Measurements from ENCODE around the gene APRT. TPM values are rescaled to one million over a fixed set of nuclear protein-coding genes. Genes with fewer than 3 reads are reported as not detected.

The APRT gene
- total RNA-seq, 2 experiments from 2014 or later = 153 to 154 TPM

GRCh38 chr16:88768071-88768783, 43.5 kb downstream of the APRT start:
- Mint-ChIP-seq H3K27me3 (no peaks in the 10 kb centered on the region), H3K27ac (no peak overlapping the region), H3K4me3 (no peak overlapping the region), H3K36me3 (ENCODE audit: low read depth) (no peaks in the 10 kb centered on the region), H3K4me1 (ENCODE audit: low read depth) (peaks cover 15% of the 10 kb centered on the region), H3K9me3 (no peaks in the 10 kb centered on the region)
- Histone ChIP-seq H3K36me3 (ENCODE audit: insufficient read depth, low read length) (peaks cover 24% of the 10 kb centered on the region), H3K9me3 (ENCODE audit: control insufficient read depth in 1 of 2, insufficient read depth in 1 of 2, low read length in 2 of 2) (no peaks in the 10 kb centered on the region), H3K4me1 (ENCODE audit: insufficient read depth, low read length) (peaks cover 83% of the 10 kb centered on the region), H3K27ac (ENCODE audit: low read depth in 1 of 2, low read length in 2 of 2) (no peak overlapping the region), H3K4me3 (ENCODE audit: low read length) (no peak overlapping the region), H3K27me3 (ENCODE audit: control insufficient read depth in 1 of 2, insufficient read depth in 2 of 2, low read length in 2 of 2) (no peaks in the 10 kb centered on the region)
- intact Hi-C loops (cut with DNase I, micrococcal nuclease) = no loop called here
- DNase-seq = no peak
- ATAC-seq (ENCODE audit: poor library complexity) = no peak
- TF ChIP-seq CTCF (IDR thresholded peaks at IDR 0.05) = no peak
- ChIA-PET CTCF (no interaction called here), POLR2A (interaction anchor here (1.0 kb wide), 1 partner anchor 26 kb away, joined by 3 read pairs; no protein-coding TSS in a partner anchor)

- no peak for DNase-seq
- Mint-ChIP-seq H3K4me1 (ENCODE audit: low read depth) (peaks cover 15% of the 10 kb centered on the region), H3K27ac (peak overlapping the region; percentile 58), H3K9me3 (no peaks in the 10 kb centered on the region), H3K36me3 (ENCODE audit: low read depth) (no peaks in the 10 kb centered on the region), H3K4me3 (no peak overlapping the region), H3K27me3 (no peaks in the 10 kb centered on the region)
- Histone ChIP-seq H3K4me1 (ENCODE audit: insufficient read depth, low read length) (peaks cover 83% of the 10 kb centered on the region), H3K36me3 (ENCODE audit: insufficient read depth, low read length) (peaks cover 30% of the 10 kb centered on the region), H3K27me3 (ENCODE audit: control insufficient read depth in 1 of 2, insufficient read depth in 2 of 2, low read length in 2 of 2) (no peaks in the 10 kb centered on the region), H3K4me3 (ENCODE audit: low read length) (no peak overlapping the region), H3K9me3 (ENCODE audit: control insufficient read depth in 1 of 2, insufficient read depth in 1 of 2, low read length in 2 of 2) (no peaks in the 10 kb centered on the region), H3K27ac (ENCODE audit: low read depth in 1 of 2, low read length in 2 of 2) (peak overlapping the region in 1 of 2 donors; percentile 1)
- TF ChIP-seq CTCF (IDR thresholded peaks at IDR 0.05) = no peak
- POLR2A ChIA-PET = interaction anchor here (1.1 kb wide), 1 partner anchor 30 kb away, joined by 4 read pairs; no protein-coding TSS in a partner anchor
- ATAC-seq (ENCODE audit: poor library complexity) = no peak
- intact Hi-C loops (cut with DNase I, micrococcal nuclease) = no loop called here
- CTCF ChIA-PET = no interaction called here
Observed at GRCh38 chr16:88767546-88768070, 44.1 kb downstream of the APRT start.

GRCh38 chr16:88766975-88767374, 44.8 kb downstream of the APRT start:
- Mint-ChIP-seq H3K27ac (peak overlapping the region; percentile 58), H3K4me1 (ENCODE audit: low read depth) (peaks cover 15% of the 10 kb centered on the region), H3K36me3 (ENCODE audit: low read depth) (no peaks in the 10 kb centered on the region), H3K27me3 (no peaks in the 10 kb centered on the region), H3K4me3 (no peak overlapping the region), H3K9me3 (no peaks in the 10 kb centered on the region)
- CTCF ChIA-PET = interaction anchor here (1.7 kb wide), 1 partner anchor 15 kb away, joined by 3 read pairs; no protein-coding TSS in a partner anchor
- no peaks in the 10 kb centered on the region for H3K27me3 ChIP-seq (ENCODE audit: control insufficient read depth in 1 of 2, insufficient read depth in 2 of 2, low read length in 2 of 2)
- peaks cover 33% of the 10 kb centered on the region for H3K36me3 ChIP-seq (ENCODE audit: insufficient read depth, low read length)
- ATAC-seq (ENCODE audit: poor library complexity) (no peak), DNase-seq (no peak)
- no peak for TF ChIP-seq CTCF (IDR thresholded peaks at IDR 0.05)
- intact Hi-C loops (cut with DNase I, micrococcal nuclease) = no loop called here
- H3K4me3 ChIP-seq (ENCODE audit: low read length) = no peak overlapping the region
- no peak overlapping the region for H3K27ac ChIP-seq (ENCODE audit: low read depth in 1 of 2, low read length in 2 of 2)
- H3K9me3 ChIP-seq (ENCODE audit: control insufficient read depth in 1 of 2, insufficient read depth in 1 of 2, low read length in 2 of 2) = no peaks in the 10 kb centered on the region
- POLR2A ChIA-PET = interaction anchor here (1.1 kb wide), 1 partner anchor 29 kb away, joined by 4 read pairs; no protein-coding TSS in a partner anchor
- H3K4me1 ChIP-seq (ENCODE audit: insufficient read depth, low read length) = peaks cover 85% of the 10 kb centered on the region
